Amygdala (tissue), 56 donors: ENCODE measurements around the gene PARD3B.

Experiments
- DNase-seq, 56 donors: peaks; one replicate each; lab custom pipeline; 2025; lab: John Stamatoyannopoulos, UW

The PARD3B gene, protein sequence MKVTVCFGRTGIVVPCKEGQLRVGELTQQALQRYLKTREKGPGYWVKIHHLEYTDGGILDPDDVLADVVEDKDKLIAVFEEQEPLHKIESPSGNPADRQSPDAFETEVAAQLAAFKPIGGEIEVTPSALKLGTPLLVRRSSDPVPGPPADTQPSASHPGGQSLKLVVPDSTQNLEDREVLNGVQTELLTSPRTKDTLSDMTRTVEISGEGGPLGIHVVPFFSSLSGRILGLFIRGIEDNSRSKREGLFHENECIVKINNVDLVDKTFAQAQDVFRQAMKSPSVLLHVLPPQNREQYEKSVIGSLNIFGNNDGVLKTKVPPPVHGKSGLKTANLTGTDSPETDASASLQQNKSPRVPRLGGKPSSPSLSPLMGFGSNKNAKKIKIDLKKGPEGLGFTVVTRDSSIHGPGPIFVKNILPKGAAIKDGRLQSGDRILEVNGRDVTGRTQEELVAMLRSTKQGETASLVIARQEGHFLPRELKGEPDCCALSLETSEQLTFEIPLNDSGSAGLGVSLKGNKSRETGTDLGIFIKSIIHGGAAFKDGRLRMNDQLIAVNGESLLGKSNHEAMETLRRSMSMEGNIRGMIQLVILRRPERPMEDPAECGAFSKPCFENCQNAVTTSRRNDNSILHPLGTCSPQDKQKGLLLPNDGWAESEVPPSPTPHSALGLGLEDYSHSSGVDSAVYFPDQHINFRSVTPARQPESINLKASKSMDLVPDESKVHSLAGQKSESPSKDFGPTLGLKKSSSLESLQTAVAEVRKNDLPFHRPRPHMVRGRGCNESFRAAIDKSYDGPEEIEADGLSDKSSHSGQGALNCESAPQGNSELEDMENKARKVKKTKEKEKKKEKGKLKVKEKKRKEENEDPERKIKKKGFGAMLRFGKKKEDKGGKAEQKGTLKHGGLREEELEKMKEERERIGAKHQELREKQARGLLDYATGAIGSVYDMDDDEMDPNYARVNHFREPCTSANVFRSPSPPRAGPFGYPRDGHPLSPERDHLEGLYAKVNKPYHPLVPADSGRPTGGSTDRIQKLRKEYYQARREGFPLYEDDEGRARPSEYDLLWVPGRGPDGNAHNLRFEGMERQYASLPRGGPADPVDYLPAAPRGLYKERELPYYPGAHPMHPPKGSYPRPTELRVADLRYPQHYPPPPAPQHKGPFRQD (N-terminal part only)

GRCh38 chr2:204544961-204545860 lies at the start of gene PARD3B:
Gene PARD3B, plus strand, starts transcription at chr2:204545475. Its CDS starts 525 bp downstream, at chr2:204546000.
- peak in 27 of 56 donors; percentile 7 to 62 (median 28) for DNase-seq

GRCh38 chr2:204496779-204497178 lies 48.5 kb upstream of the PARD3B start:
- DNase-seq = no peak

- no peak for DNase-seq
Measured at GRCh38 chr2:204497855-204498254, 47.4 kb upstream of the PARD3B start.

DNA sequence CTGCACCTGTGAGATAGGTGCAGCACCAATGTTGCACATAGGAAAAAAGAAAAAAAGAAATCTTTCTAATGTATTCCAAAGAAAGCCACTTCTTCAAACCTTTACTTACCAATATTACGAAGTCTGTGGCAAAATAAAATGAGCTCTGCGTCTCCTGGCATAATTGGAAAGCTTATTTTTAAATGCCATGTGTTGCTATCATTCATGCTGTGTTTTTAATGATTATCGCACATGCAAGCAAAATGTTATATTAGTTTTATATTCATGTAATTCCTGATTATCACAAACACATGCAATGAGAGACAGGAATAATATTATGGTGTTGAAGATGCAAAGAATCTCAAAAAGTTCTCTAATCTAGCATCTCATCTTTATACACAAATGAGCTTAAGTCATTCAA lies 47.0 kb upstream of the PARD3B start:
- DNase-seq = no peak

DNA sequence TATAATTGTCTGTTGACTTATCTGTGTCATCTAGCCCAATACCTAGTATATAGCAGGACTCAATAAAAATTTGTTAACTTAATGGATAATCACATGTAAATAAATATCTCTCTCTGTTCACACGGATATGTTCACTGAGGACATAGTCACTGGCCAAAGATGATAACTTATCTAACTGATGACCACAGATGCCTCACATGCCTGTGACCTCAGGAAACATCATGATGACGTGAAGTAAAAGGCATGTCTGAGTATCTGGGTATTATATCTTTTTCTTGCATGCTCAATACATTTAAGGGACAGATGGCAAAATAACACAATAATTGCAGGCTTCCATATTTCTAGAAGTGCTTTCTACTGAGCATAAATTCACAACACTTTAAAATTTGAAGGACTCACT lies 41.4 kb upstream of the PARD3B start:
- DNase-seq = no peak

GRCh38 chr2:204504594-204504993 lies 40.7 kb upstream of the PARD3B start:
- DNase-seq = no peak

GRCh38 chr2:204505488-204505887 lies 39.8 kb upstream of the PARD3B start:
- no peak for DNase-seq

DNA sequence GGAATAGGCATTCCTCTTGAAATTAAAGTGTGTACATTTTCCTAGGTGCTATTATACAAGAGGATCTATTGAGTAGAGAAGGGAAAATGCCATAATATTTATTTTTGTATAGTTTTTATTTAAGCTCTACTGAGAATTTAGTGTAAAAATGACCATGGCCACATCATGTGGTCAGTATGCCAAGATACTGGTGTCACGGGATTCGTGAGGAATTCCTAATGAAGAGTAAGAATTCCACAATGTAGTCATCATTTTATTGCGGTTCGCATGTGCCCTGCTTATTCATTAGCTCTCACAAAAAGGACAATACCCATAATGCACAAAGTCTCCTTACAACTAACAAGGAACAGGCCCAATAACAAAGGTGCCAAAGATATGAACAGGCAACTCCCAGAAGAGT lies 39.3 kb upstream of the PARD3B start:
- DNase-seq = no peak

DNA sequence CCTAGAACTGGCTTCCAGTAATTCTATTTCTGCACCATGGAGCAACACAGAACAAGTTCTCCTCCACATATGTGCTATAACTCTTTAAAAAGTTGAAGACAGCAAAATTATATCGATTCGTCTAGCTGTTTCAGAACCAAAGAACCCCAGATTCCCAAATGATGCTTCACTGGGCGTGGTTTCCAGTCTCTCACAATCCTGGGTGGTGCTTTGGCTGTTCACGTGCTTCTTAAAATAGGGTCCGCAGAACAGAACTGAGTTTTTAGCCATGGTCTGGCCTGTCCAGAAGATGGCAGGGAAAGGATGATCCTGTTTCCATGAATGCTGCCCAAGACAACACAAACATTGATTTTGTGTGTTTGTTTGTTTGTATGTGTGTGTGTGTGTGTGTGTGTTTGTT lies 37.6 kb upstream of the PARD3B start:
- DNase-seq = no peak

- no peak for DNase-seq
Measured at GRCh38 chr2:204510709-204511420, 34.4 kb upstream of the PARD3B start.

DNA sequence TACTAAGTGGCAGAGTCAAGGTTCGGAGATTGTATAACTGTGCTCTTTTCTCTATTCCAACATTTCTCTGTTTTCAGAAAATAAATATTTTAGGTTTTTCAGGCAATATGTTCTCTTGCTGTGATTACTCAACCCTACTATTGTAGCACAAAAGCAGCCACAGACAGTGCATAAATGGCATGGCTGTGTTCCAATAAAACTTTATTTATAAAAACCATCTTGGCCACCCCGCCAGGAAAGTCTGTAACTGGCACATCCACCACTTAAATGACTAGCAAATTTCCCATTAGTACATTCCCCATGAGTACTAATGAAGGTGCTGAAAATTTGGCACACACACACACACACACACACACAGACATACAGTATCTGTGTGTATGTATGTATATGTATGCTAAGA lies 30.8 kb upstream of the PARD3B start:
- DNase-seq = no peak

DNA sequence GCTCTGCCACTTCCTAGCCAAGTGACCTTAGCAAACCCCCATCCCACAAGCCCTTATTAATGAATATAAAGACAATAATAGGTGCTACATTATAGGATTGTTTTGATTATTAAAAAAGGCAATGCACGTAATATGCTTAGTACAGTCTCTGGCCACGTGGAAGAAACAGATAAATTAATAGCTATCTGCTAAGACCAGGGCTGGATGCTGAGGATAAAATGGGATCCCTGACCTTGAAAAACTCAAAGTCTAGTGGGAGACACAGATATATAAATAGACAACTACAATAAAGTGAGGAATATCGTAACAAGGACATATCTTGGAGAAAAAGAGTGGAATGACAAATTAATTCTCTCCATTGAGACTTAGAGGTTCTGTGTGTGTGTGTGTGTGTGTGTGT lies 29.9 kb upstream of the PARD3B start:
- DNase-seq = no peak

GRCh38 chr2:204517154-204517553 lies 28.1 kb upstream of the PARD3B start:
- DNase-seq = no peak

- DNase-seq = no peak
Measured at GRCh38 chr2:204529795-204530463, 15.3 kb upstream of the PARD3B start.

DNA sequence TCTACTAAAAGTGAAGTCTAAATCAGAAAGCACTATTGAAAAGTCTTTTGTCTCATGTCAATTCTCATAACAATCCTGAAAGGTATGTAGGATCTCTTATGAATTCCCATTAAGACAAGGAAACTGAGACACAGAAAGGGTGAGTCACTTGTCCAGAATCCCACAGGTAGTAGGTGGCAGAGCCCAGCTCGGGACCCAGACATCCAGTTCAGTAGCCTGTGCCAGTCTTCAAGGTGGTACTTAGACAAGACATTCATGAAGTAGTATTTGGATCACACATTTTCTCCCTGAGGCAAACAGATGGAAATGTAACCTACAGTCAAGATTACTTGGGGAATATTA lies 14.8 kb upstream of the PARD3B start:
- no peak for DNase-seq

- no peak for DNase-seq
Measured at GRCh38 chr2:204533629-204534370, 11.5 kb upstream of the PARD3B start.

GRCh38 chr2:204535356-204535755 lies 9.9 kb upstream of the PARD3B start:
- DNase-seq = no peak

- no peak for DNase-seq
Measured at GRCh38 chr2:204535764-204536163, 9.5 kb upstream of the PARD3B start.
